ENCODE data around the gene UCHL5. TPM values are rescaled to one million over a fixed set of nuclear protein-coding genes. Genes with fewer than 3 reads are reported as not detected.

The UCHL5 gene
- total RNA-seq, 1 experiment from 2014 or later: 42.1 TPM

DNA sequence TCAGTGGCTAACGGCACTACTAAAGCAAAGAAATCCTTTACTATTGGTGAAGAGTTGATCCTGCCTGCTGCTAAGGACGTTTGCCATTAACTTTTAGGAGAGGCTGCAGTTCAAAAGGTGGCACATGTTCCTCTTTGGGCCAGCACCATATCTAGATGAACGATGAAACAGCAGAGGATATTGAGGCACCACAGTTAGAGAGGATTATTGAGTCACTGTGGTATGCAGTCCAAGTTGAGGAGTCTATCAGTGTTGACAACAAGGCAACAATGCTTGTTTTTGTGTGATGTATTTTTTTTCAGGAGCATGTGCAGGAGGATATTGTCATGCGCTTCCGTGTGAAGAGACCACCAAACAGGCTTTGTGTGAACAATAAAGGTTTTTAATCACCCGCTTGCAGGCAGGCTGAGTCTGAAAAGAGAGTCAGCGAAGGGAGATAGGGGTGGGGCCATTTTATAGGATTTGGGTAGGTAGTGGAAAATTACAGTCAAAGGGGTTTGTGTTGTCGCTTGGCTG, 80.9 kb downstream of the UCHL5 start:
- no peak overlapping the region for H3K27ac ChIP-seq (ENCODE audit: insufficient read length, low read depth, low read length)
- Mint-ChIP-seq H3K4me1 (peaks cover 26 to 38% of the 10 kb centered on the region in 2 experiments), H3K36me3 (ENCODE audit: insufficient read depth in 1 of 3, low read depth in 3 of 3) (peaks cover 12 to 27% (median 27%) of the 10 kb centered on the region in 3 experiments), H3K27me3 (ENCODE audit: low read depth) (no peaks in the 10 kb centered on the region; the same call in 1 of the 2 replicates), H3K27ac (0 out of 7 replicates have a peak overlapping the region, but pooled peaks of 1 of the 3 experiments have one; percentile 22), H3K4me3 (no peak overlapping the region), H3K9me3 (peaks cover 23 to 27% of the 10 kb centered on the region in 2 experiments)
- H3K4ac ChIP-seq (ENCODE audit: low read depth, low read length): no peak overlapping the region
- H3K56ac ChIP-seq (ENCODE audit: insufficient read length, low read depth, low read length): no peak overlapping the region
- no peak overlapping the region for H2BK12ac ChIP-seq (ENCODE audit: insufficient read length, low read depth, low read length)
- DNase-seq: no peak
- no CpG with 5 or more reads among the region's 8 CpGs for WGBS (ENCODE audit: extremely low coverage, insufficient read length, low lambda C conversion rate)
- H3K23ac ChIP-seq (ENCODE audit: insufficient read length, low read depth, low read length): no peak overlapping the region
- no peaks in the 10 kb centered on the region for H3K4me1 ChIP-seq (ENCODE audit: insufficient read depth, low read length)
- H2BK5ac ChIP-seq (ENCODE audit: insufficient read length, low read length): no peak overlapping the region
- no peak overlapping the region for H3K4me2 ChIP-seq (ENCODE audit: insufficient read depth, insufficient read length, low read length)
- no peaks in the 10 kb centered on the region for H4K20me1 ChIP-seq (ENCODE audit: control insufficient read depth, insufficient read depth, insufficient read length)
- H4K5ac ChIP-seq (ENCODE audit: insufficient read length, low read depth, low read length): no peak overlapping the region
- H3K9ac ChIP-seq (ENCODE audit: extremely low read depth, insufficient read length, low read length): no peak overlapping the region
- H2BK20ac ChIP-seq (ENCODE audit: low read depth, low read length, poor library complexity, severe bottlenecking): no peak overlapping the region
- no peak overlapping the region for H2AFZ ChIP-seq (ENCODE audit: low read length)
- H3K79me1 ChIP-seq (ENCODE audit: insufficient read depth, low read depth, low read length, poor library complexity, severe bottlenecking): no peaks in the 10 kb centered on the region
- no peak overlapping the region for H2BK120ac ChIP-seq (ENCODE audit: low read depth, low read length, poor library complexity, severe bottlenecking)
- no peaks in the 10 kb centered on the region for H3K27me3 ChIP-seq (ENCODE audit: insufficient read depth, low read length)
- no peak overlapping the region for H3T11ph ChIP-seq (ENCODE audit: low read length)
- H2BK15ac ChIP-seq (ENCODE audit: low read depth, low read length): no peak overlapping the region
- no peak overlapping the region for H2AK5ac ChIP-seq (ENCODE audit: insufficient read length, low read length)
- H3K23me2 ChIP-seq (ENCODE audit: insufficient read length, low read depth, low read length, poor library complexity, severe bottlenecking): no peaks in the 10 kb centered on the region
- no peak overlapping the region for H3K14ac ChIP-seq (ENCODE audit: insufficient read depth, low read length)
- H3K18ac ChIP-seq (ENCODE audit: insufficient read length, low read depth, low read length): no peak overlapping the region
- H4K91ac ChIP-seq (ENCODE audit: insufficient read length, low read depth, low read length): no peak overlapping the region
- H3K9me3 ChIP-seq (ENCODE audit: control insufficient read depth, low read depth, low read length): no peaks in the 10 kb centered on the region
- no peak overlapping the region for H4K8ac ChIP-seq (replicated peaks; ENCODE audit: insufficient read length, low read depth, low read length)
- H3K79me2 ChIP-seq (ENCODE audit: insufficient read depth, low read length): no peaks in the 10 kb centered on the region
- TF ChIP-seq, protein P1, sequence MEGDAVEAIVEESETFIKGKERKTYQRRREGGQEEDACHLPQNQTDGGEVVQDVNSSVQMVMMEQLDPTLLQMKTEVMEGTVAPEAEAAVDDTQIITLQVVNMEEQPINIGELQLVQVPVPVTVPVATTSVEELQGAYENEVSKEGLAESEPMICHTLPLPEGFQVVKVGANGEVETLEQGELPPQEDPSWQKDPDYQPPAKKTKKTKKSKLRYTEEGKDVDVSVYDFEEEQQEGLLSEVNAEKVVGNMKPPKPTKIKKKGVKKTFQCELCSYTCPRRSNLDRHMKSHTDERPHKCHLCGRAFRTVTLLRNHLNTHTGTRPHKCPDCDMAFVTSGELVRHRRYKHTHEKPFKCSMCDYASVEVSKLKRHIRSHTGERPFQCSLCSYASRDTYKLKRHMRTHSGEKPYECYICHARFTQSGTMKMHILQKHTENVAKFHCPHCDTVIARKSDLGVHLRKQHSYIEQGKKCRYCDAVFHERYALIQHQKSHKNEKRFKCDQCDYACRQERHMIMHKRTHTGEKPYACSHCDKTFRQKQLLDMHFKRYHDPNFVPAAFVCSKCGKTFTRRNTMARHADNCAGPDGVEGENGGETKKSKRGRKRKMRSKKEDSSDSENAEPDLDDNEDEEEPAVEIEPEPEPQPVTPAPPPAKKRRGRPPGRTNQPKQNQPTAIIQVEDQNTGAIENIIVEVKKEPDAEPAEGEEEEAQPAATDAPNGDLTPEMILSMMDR (conservative IDR thresholded peaks at IDR 0.05): no peak

Measured in H9 (cell line).